Measurements from ENCODE around the gene TRIM74.
"Not testable (repeated sequence)": the region's sequence is repeated elsewhere in the genome, so short reads cannot be mapped to it uniquely, and the experiment has no call there.

DNA sequence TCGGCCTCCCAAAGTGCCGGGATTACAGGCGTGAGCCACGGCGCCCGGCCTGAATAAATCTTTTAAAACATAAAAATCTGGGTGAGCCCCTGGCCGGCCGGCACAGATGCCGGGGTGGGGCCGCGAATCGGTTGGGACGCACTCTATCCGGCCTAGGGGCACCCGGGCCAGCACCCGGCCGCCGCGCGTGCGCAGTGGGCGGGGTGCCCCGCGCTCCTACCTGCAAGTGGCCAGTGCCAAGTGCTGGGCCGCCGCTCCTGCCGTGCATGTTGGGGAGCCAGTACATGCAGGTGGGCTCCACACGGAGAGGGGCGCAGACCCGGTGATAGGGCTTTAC, 36.1 kb upstream of the TRIM74 start:
- TF ChIP-seq CTCF (IDR thresholded peaks at IDR 0.05; ENCODE audit: extremely low read depth in 1 of 2, insufficient read depth in 1 of 2, low read depth in 1 of 2, low read length in 2 of 2); EZH2 (IDR thresholded peaks at IDR 0.05; ENCODE audit: borderline replicate concordance, low read depth, low read length, severe bottlenecking); POLR2A (IDR thresholded peaks at IDR 0.05; ENCODE audit: low read depth, low read length); FOS (IDR thresholded peaks at IDR 0.05; ENCODE audit: borderline replicate concordance, insufficient read depth, low read length); MYC (IDR thresholded peaks at IDR 0.05; ENCODE audit: low read depth, low read length); POLR2AphosphoS5 (IDR thresholded peaks at IDR 0.05; ENCODE audit: insufficient read depth, low read depth, low read length): not testable (repeated sequence)
- TF ChIP-seq, protein P1, sequence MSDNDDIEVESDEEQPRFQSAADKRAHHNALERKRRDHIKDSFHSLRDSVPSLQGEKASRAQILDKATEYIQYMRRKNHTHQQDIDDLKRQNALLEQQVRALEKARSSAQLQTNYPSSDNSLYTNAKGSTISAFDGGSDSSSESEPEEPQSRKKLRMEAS (IDR thresholded peaks at IDR 0.05; ENCODE audit: insufficient read depth, insufficient read length): not testable (repeated sequence)
